ENCODE results near the gene CACNA1A.

CACNA1A gene

GRCh38 chr19:13163609-13164342, 342.5 kb downstream of the CACNA1A start:
- DNase-seq (ENCODE audit: low spot score), result peak; percentile 75

GRCh38 chr19:13162724-13163608, 343.3 kb downstream of the CACNA1A start:
- peak; percentile 91 for DNase-seq (ENCODE audit: low spot score)

- peak; percentile 58 for DNase-seq (ENCODE audit: low spot score)
Measured at GRCh38 chr19:13160557-13160956, 345.7 kb downstream of the CACNA1A start.

GRCh38 chr19:13159713-13160112, 346.6 kb downstream of the CACNA1A start:
- no peak for DNase-seq (ENCODE audit: low spot score)

Data from AG20443 (cell line).